GM23338 (cell line): ENCODE measurements around the gene LDLRAD3. TPM values are rescaled to one million over a fixed set of nuclear protein-coding genes. Genes with fewer than 3 reads are reported as not detected.
A peak's percentile ranks its signal among the peaks of the same experiment; 100 is the strongest.

Experiments used
- ATAC-seq: fragments of 200-7000 bp; cut with Tn5 transposase; 3 replicates; pipeline ENCODE4 v1.9.1; 2020
- DNase-seq: peaks from one replicate; pipeline ENCODE4 v3.0.0-alpha.2; 2015; ENCODE audit warnings: low spot score
- H2AFZ ChIP-seq: fragments of 200-600 bp; sonication (generic); 2 replicates; pipeline ENCODE4 v1.8.0; 2016; ENCODE audit warnings: antibody characterized with exemption, mild to moderate bottlenecking, moderate library complexity
- H3F3A ChIP-seq: fragments of 200-600 bp; sonication (generic); replicated peaks from 2 replicates; pipeline ENCODE4 v1.8.0; 2017; ENCODE audit warnings: antibody characterized with exemption, mixed run types, low read depth
- H3K27ac ChIP-seq: fragments of 200-600 bp; sonication (generic); 2 replicates; pipeline ENCODE4 v1.6.1; 2016; ENCODE audit warnings: low read depth
- H3K27me3 ChIP-seq: fragments of 200-600 bp; sonication (generic); 2 replicates; pipeline ENCODE4 v1.8.0; 2016; ENCODE audit warnings: mild to moderate bottlenecking, mixed run types, moderate library complexity; ENCODE audit not compliant: insufficient read depth
- H3K36me3 ChIP-seq: fragments of 200-600 bp; sonication (generic); 2 replicates; pipeline ENCODE4 v1.8.0; 2016; ENCODE audit warnings: mild to moderate bottlenecking; ENCODE audit not compliant: insufficient read depth
- H3K4me1 ChIP-seq: fragments of 200-600 bp; sonication (generic); 2 replicates; pipeline ENCODE4 v1.8.0; 2016; ENCODE audit warnings: mild to moderate bottlenecking, moderate library complexity; ENCODE audit not compliant: insufficient read depth
- H3K4me2 ChIP-seq: fragments of 200-600 bp; sonication (generic); 2 replicates; pipeline ENCODE4 v1.7.1; 2017; ENCODE audit warnings: mixed run types
- H3K4me3 ChIP-seq: fragments of 200-600 bp; sonication (generic); 2 replicates; pipeline ENCODE4 v1.6.1; 2016; ENCODE audit warnings: mixed run types
- H3K79me2 ChIP-seq: fragments of 200-600 bp; sonication (generic); replicated peaks from 2 replicates; pipeline ENCODE4 v1.8.0; 2017; ENCODE audit warnings: mild to moderate bottlenecking; ENCODE audit not compliant: insufficient read depth
- H3K9me2 ChIP-seq: fragments of 200-600 bp; sonication (generic); 2 replicates; pipeline ENCODE4 v1.8.0; 2017; ENCODE audit not compliant: insufficient read depth
- H4K20me1 ChIP-seq: fragments of 200-600 bp; sonication (generic); replicated peaks from 2 replicates; pipeline ENCODE4 v1.8.0; 2017; ENCODE audit warnings: mild to moderate bottlenecking; ENCODE audit not compliant: insufficient read depth
- H3K27ac Mint-ChIP-seq: 2 replicates; pipeline ENCODE4 v1.8.0; 2020; ENCODE audit warnings: inconsistent platforms, mild to moderate bottlenecking, moderate library complexity, mixed read lengths
- H3K27me3 Mint-ChIP-seq: 3 replicates; pipeline ENCODE4 v1.8.0; 2022; ENCODE audit warnings: low read depth, mild to moderate bottlenecking, moderate library complexity, mixed read lengths, inconsistent platforms; ENCODE audit not compliant: insufficient read depth, poor library complexity
- H3K36me3 Mint-ChIP-seq: 3 replicates; pipeline ENCODE4 v1.8.0; 2021; ENCODE audit warnings: low read depth, mild to moderate bottlenecking, inconsistent platforms, moderate library complexity, mixed read lengths
- H3K4me1 Mint-ChIP-seq: 3 replicates; pipeline ENCODE4 v1.8.0; 2020; ENCODE audit warnings: mild to moderate bottlenecking, inconsistent platforms, mixed read lengths
- H3K4me3 Mint-ChIP-seq: 3 replicates; pipeline ENCODE4 v1.8.0; 2021; ENCODE audit warnings: moderate library complexity, mild to moderate bottlenecking, inconsistent platforms, mixed read lengths
- H3K9me3 Mint-ChIP-seq: 3 replicates; pipeline ENCODE4 v1.8.0; 2020; ENCODE audit warnings: moderate library complexity, mild to moderate bottlenecking, inconsistent platforms, mixed read lengths
- CREB1 ChIP-seq: fragments of 250-450 bp; sonication (Bioruptor Pico); IDR thresholded peaks from 2 replicates; pipeline ENCODE4 v1.5.0; 2020; ENCODE audit warnings: low read depth, mild to moderate bottlenecking, moderate library complexity
- ETS1 ChIP-seq: IDR thresholded peaks from 2 replicates; pipeline ENCODE4 v1.6.1; 2016; ENCODE audit warnings: antibody characterized with exemption
- EZH2 ChIP-seq: fragments of 200-600 bp; sonication (generic); IDR thresholded peaks from one replicate; pipeline ENCODE4 v1.8.0; 2017; ENCODE audit warnings: antibody characterized with exemption, mild to moderate bottlenecking, low read depth; ENCODE audit not compliant: unreplicated experiment
- EZH2phosphoT487 ChIP-seq: fragments of 200-600 bp; sonication (generic); IDR thresholded peaks from one replicate; pipeline ENCODE4 v1.8.1; 2018; ENCODE audit warnings: antibody characterized with exemption; ENCODE audit not compliant: unreplicated experiment
- JUNB ChIP-seq: IDR thresholded peaks from one replicate; pipeline ENCODE4 v1.6.1; 2016; ENCODE audit warnings: antibody characterized with exemption; ENCODE audit not compliant: unreplicated experiment
- POLR2AphosphoS5 ChIP-seq: IDR thresholded peaks from 2 replicates; pipeline ENCODE4 v1.6.1; 2016; ENCODE audit warnings: antibody characterized with exemption, low read depth
- ZNF114 ChIP-seq: fragments of 250-450 bp; sonication (Bioruptor Pico); IDR thresholded peaks from 2 replicates; pipeline ENCODE4 v1.5.0; 2020; ENCODE audit warnings: mild to moderate bottlenecking, moderate library complexity
- ZNF462 ChIP-seq: fragments of 250-450 bp; sonication (Bioruptor Pico); IDR thresholded peaks from 2 replicates; pipeline ENCODE4 v1.5.0; 2020; ENCODE audit warnings: mild to moderate bottlenecking, moderate library complexity
- polyA plus RNA-seq: library from polyadenylated mRNA; unstranded; fragments of >200 nt; fragmentation: Nextera tagmentation; extraction: Ambion mirVana; gene quantifications from 2 replicates; pipeline ENCODE4 v1.2.1, GENCODE V29; 2016
- total RNA-seq: library from RNA; depleted of rRNA; stranded (reverse); fragments of >200 nt; shearing (Covaris generic); gene quantifications from 2 replicates; pipeline ENCODE4 v1.2.3, GENCODE V29; 2014
- TF ChIP-seq, protein P1 (sequence below): IDR thresholded peaks from one replicate; pipeline ENCODE4 v1.6.1; 2018; ENCODE audit warnings: antibody characterized with exemption; ENCODE audit not compliant: unreplicated experiment
- TF ChIP-seq, protein P2 (sequence below), 2 experiments: fragments of 200-600 bp in 1 of 2; sonication (generic) in 1 of 2; conservative IDR thresholded peaks; 2 replicates each; pipeline versions ENCODE4 v1.5.1 to v1.6.1; 2016 to 2017; ENCODE audit warnings: antibody characterized with exemption in 2 of 2, low read depth in 2 of 2, mild to moderate bottlenecking in 2 of 2, moderate library complexity in 1 of 2

Gene LDLRAD3
- total and polyA plus RNA-seq, 2 experiments from 2014 or later, result 8.5 to 19.4 TPM

- peaks cover 40% of the 10 kb centered on the region for H3K9me3 Mint-ChIP-seq
Observed at GRCh38 chr11:36110668-36111410, 167.0 kb downstream of the LDLRAD3 start.

More at GRCh38 chr11:36110668-36111410, 167.0 kb downstream of the LDLRAD3 start:
- H3K4me2 ChIP-seq, result peak overlapping the region; percentile 33
- peaks cover 70% of the 10 kb centered on the region for H3K36me3 Mint-ChIP-seq
- no peaks in the 10 kb centered on the region for H3K27me3 ChIP-seq
- H3K79me2 ChIP-seq, result 0 out of 2 replicates have a peak, but pooled peaks cover 8% of the 10 kb centered on the region
- H3K9me2 ChIP-seq, result no peaks in the 10 kb centered on the region
- no peaks in the 10 kb centered on the region for H4K20me1 ChIP-seq
- peaks cover 50% of the 10 kb centered on the region for H3K4me1 Mint-ChIP-seq
- TF ChIP-seq CREB1 (no peak), EZH2 (no peak), POLR2AphosphoS5 (no peak), EZH2phosphoT487 (no peak), ZNF114 (no peak), ETS1 (no peak), ZNF462 (no peak), JUNB (no peak)
- TF ChIP-seq, protein P1, sequence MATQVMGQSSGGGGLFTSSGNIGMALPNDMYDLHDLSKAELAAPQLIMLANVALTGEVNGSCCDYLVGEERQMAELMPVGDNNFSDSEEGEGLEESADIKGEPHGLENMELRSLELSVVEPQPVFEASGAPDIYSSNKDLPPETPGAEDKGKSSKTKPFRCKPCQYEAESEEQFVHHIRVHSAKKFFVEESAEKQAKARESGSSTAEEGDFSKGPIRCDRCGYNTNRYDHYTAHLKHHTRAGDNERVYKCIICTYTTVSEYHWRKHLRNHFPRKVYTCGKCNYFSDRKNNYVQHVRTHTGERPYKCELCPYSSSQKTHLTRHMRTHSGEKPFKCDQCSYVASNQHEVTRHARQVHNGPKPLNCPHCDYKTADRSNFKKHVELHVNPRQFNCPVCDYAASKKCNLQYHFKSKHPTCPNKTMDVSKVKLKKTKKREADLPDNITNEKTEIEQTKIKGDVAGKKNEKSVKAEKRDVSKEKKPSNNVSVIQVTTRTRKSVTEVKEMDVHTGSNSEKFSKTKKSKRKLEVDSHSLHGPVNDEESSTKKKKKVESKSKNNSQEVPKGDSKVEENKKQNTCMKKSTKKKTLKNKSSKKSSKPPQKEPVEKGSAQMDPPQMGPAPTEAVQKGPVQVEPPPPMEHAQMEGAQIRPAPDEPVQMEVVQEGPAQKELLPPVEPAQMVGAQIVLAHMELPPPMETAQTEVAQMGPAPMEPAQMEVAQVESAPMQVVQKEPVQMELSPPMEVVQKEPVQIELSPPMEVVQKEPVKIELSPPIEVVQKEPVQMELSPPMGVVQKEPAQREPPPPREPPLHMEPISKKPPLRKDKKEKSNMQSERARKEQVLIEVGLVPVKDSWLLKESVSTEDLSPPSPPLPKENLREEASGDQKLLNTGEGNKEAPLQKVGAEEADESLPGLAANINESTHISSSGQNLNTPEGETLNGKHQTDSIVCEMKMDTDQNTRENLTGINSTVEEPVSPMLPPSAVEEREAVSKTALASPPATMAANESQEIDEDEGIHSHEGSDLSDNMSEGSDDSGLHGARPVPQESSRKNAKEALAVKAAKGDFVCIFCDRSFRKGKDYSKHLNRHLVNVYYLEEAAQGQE, result no peak
- TF ChIP-seq, protein P2, sequence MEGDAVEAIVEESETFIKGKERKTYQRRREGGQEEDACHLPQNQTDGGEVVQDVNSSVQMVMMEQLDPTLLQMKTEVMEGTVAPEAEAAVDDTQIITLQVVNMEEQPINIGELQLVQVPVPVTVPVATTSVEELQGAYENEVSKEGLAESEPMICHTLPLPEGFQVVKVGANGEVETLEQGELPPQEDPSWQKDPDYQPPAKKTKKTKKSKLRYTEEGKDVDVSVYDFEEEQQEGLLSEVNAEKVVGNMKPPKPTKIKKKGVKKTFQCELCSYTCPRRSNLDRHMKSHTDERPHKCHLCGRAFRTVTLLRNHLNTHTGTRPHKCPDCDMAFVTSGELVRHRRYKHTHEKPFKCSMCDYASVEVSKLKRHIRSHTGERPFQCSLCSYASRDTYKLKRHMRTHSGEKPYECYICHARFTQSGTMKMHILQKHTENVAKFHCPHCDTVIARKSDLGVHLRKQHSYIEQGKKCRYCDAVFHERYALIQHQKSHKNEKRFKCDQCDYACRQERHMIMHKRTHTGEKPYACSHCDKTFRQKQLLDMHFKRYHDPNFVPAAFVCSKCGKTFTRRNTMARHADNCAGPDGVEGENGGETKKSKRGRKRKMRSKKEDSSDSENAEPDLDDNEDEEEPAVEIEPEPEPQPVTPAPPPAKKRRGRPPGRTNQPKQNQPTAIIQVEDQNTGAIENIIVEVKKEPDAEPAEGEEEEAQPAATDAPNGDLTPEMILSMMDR (conservative IDR thresholded peaks at IDR 0.05; ENCODE audit: low read depth in 2 of 2), result no peak
- H3F3A ChIP-seq, result peaks cover 14% of the 10 kb centered on the region
- no peak overlapping the region for H2AFZ ChIP-seq
- H3K27me3 Mint-ChIP-seq, result peaks cover 5% of the 10 kb centered on the region
- DNase-seq, result no peak
- H3K27ac Mint-ChIP-seq, result peak overlapping the region; percentile 98
- peak overlapping the region; percentile 97 for H3K27ac ChIP-seq
- H3K4me1 ChIP-seq, result peaks cover 34% of the 10 kb centered on the region
- no peak; the same call in 2 of the 3 replicates for ATAC-seq
- peak overlapping the region; percentile 46 for H3K4me3 Mint-ChIP-seq
- H3K4me3 ChIP-seq, result peak overlapping the region; percentile 15; the same call in 1 of the 2 replicates
- H3K36me3 ChIP-seq, result peaks cover 13% of the 10 kb centered on the region
